SKM-1 (cell line): ENCODE measurements around the gene GARS1.

Experiments used
- DNase-seq: peaks from one replicate; lab custom pipeline; 2025; ENCODE audit not compliant: unreplicated experiment; lab: John Stamatoyannopoulos, UW

Gene GARS1

GRCh38 chr7:30678805-30679204 lies 84.1 kb downstream of the GARS1 start:
- DNase-seq: no peak

- DNase-seq: no peak
These were observed 85.0 kb downstream of the GARS1 start for GRCh38 chr7:30679664-30680063.

GRCh38 chr7:30681331-30681797 lies 86.7 kb downstream of the GARS1 start:
- no peak for DNase-seq

GRCh38 chr7:30681815-30682211 lies 87.1 kb downstream of the GARS1 start:
- DNase-seq: no peak

- no peak for DNase-seq
These were observed 87.8 kb downstream of the GARS1 start, which contains the start of gene CRHR2 for GRCh38 chr7:30682212-30683083. Gene CRHR2, minus strand, starts transcription at chr7:30682456. Its CDS starts 176 bp downstream, at chr7:30682280.

GRCh38 chr7:30683306-30683705 lies 88.6 kb downstream of the GARS1 start:
- DNase-seq: no peak
